Heart left ventricle (tissue), 16 donors: ENCODE measurements around the gene GLIPR1L1. TPM values are rescaled to one million over a fixed set of nuclear protein-coding genes. Genes with fewer than 3 reads are reported as not detected.

Experiments
- ATAC-seq, 4 donors: fragments of 200-7000 bp; cut with Tn5 transposase; one replicate each; pipeline ENCODE4 v1.9.1; 2020 to 2022; ENCODE audit warnings: moderate library complexity in 4 of 4, mild to moderate bottlenecking in 3 of 4, moderate number of reproducible peaks in 1 of 4
- DNase-seq, 5 donors: peaks; one replicate each; pipeline ENCODE4 v3.0.0-alpha.2; 2020
- H3K27ac ChIP-seq, 12 donors: fragments of 200-600 bp; sonication (generic) in 4 of 12; one replicate each; pipeline versions ENCODE4 v1.5.0 to v1.8.0; 2016 to 2022; ENCODE audit warnings: mild to moderate bottlenecking in 2 of 12
- H3K27me3 ChIP-seq, 9 donors: fragments of 200-600 bp; sonication (generic) in 2 of 9; one replicate each; pipeline versions ENCODE4 v1.5.1 to v1.8.0; 2016 to 2022; ENCODE audit warnings: mild to moderate bottlenecking in 3 of 9
- H3K36me3 ChIP-seq, 9 donors: fragments of 200-600 bp; sonication (generic) in 2 of 9; one replicate each; pipeline versions ENCODE4 v1.5.0 to v1.8.0; 2018 to 2022; ENCODE audit warnings: mild to moderate bottlenecking in 2 of 9
- H3K4me1 ChIP-seq, 12 donors: fragments of 200-600 bp; sonication (generic) in 4 of 12; one replicate each; pipeline versions ENCODE4 v1.5.0 to v1.8.0; 2016 to 2022; ENCODE audit warnings: mild to moderate bottlenecking in 3 of 12
- H3K4me3 ChIP-seq, 12 donors: fragments of 200-600 bp; sonication (generic) in 4 of 12; one replicate each; pipeline versions ENCODE4 v1.5.0 to v1.8.0; 2017 to 2022; ENCODE audit warnings: mild to moderate bottlenecking in 9 of 12, moderate library complexity in 4 of 12
- H3K9me3 ChIP-seq, 12 donors: fragments of 200-600 bp; sonication (generic) in 4 of 12; one replicate each; pipeline versions ENCODE4 v1.5.0 to v1.8.0; 2016 to 2022; ENCODE audit warnings: mild to moderate bottlenecking in 1 of 12
- POLR2A ChIP-seq, 2 donors: fragments of 450-650 bp; IDR thresholded peaks; one replicate each; pipeline ENCODE4 v1.6.1; 2017; ENCODE audit warnings: antibody characterized with exemption in 2 of 2, mild to moderate bottlenecking in 2 of 2, moderate library complexity in 2 of 2
- WGBS, 4 donors: extraction: QIAGEN DNeasy Blood & Tissue Kit in 2 of 4; methylation state at CpG; one replicate each; pipeline versions ENCODE4 v1.1.5 to v1.1.7; 2013 to 2018; 5-methylcytosine and 5-hydroxymethylcytosine counted together
- intact Hi-C, 10 donors: fragments of 100-400 bp; cut with DNase I; formaldehyde crosslinking; loops; one replicate each; pipeline versions ENCODE4 v1.11.1 to v1.14.2; 2022
- polyA plus RNA-seq, 2 donors: library from polyadenylated mRNA; stranded (reverse); fragments of 200-250 nt; gene quantifications; one replicate each; pipeline ENCODE4 v1.2.3, GENCODE V29; 2013
- total RNA-seq, 9 donors: library from RNA; depleted of rRNA in 2 of 9; stranded (reverse); fragments of >200 nt in 2 of 9; fragmentation: NEBNext Ultra II Directional in 3 of 9; extraction: Animal tissue kit (Norgen Biotek cat#: 25700) in 3 of 9; gene quantifications; one replicate each; pipeline versions ENCODE4 v1.1.0 to v1.2.4, GENCODE V29; 2016 to 2023
- TF ChIP-seq, protein P1 (sequence below), 12 donors: fragments of 200-600 bp; sonication (generic) in 4 of 12; IDR thresholded peaks; one replicate each; pipeline versions ENCODE4 v1.5.0 to v1.8.0; 2018 to 2022; ENCODE audit warnings: antibody characterized with exemption in 12 of 12, mild to moderate bottlenecking in 5 of 12
- donor health status: ischemic (EF 13 %, LVEDD 7.1; RV severe dilation, severe dysfunction).
- donor health status: healthy with polysubstance abuse.
- donor health status: DM: no; HTN: yes; CAD: no.
- donor health status: DM: no; HTN: no; CAD: no.
- donor health status: ischemic (EF 25% LVEDD 6.9; RV normal size, moderate dysfunction).
- donor health status: ischemic (EF 25% LVEDD 5.7; RV mildly dilated, moderate dysfunction).
- donor health status: healthy.
- donor health status: DM: yes; HTN: yes; CAD: no.
- donor health status: ischemic (EF 35%, LVEDD 5.7; RV mildly dilated, moderate dysfunction).
- donor health status: nonischemic (EF 11% LVEDD 7.7; RV severe dilation, severe dysfunction).
- donor health status: DM: yes; HTN: yes; CAD: no.
- donor health status: PGD.
- donor health status: ischemic (EF 29% LVEDD 5.4; RV normal size, mild dysfunction).
- donor health status: nonischemic (EF 23%, LVEDD 6.1; RV moderate dilation, normal function).

The GLIPR1L1 gene
- total and polyA plus RNA-seq, 11 donors: not detected

DNA sequence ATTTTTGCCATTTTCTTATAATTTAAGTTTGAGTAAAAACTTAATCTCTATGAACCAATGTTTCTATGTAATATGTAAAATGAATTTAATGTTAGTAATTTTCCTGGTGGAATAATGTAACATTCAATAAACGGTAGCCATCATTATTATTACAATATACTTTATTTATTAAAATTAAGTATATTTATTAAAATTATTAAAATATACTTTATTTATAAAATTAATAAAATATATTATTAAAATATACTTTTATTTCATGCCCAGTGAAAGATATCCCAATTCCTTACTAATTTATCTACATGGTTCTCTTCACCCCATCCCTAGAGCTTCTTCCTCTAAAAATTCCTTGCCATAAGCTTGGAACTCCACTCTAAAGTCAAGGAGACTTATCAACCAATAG is 6.8 kb upstream of the GLIPR1L1 start:
- H3K4me3 ChIP-seq: no peak overlapping the region
- H3K27ac ChIP-seq: no peak overlapping the region
- H3K27me3 ChIP-seq: no peaks in the 10 kb centered on the region
- TF ChIP-seq, protein P1, sequence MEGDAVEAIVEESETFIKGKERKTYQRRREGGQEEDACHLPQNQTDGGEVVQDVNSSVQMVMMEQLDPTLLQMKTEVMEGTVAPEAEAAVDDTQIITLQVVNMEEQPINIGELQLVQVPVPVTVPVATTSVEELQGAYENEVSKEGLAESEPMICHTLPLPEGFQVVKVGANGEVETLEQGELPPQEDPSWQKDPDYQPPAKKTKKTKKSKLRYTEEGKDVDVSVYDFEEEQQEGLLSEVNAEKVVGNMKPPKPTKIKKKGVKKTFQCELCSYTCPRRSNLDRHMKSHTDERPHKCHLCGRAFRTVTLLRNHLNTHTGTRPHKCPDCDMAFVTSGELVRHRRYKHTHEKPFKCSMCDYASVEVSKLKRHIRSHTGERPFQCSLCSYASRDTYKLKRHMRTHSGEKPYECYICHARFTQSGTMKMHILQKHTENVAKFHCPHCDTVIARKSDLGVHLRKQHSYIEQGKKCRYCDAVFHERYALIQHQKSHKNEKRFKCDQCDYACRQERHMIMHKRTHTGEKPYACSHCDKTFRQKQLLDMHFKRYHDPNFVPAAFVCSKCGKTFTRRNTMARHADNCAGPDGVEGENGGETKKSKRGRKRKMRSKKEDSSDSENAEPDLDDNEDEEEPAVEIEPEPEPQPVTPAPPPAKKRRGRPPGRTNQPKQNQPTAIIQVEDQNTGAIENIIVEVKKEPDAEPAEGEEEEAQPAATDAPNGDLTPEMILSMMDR (IDR thresholded peaks at IDR 0.05): no peak
- TF ChIP-seq POLR2A (IDR thresholded peaks at IDR 0.05): no peak
- no peaks in the 10 kb centered on the region for H3K9me3 ChIP-seq
- H3K4me1 ChIP-seq: peaks cover 0 to 16% (median 6%) of the 10 kb centered on the region in 12 donors
- no peaks in the 10 kb centered on the region for H3K36me3 ChIP-seq
- 94 to 95% (median 94%) methylated on average over 1 of the region's 1 CpG for WGBS, 4 donors
- ATAC-seq: no peak
- no peak for DNase-seq
- intact Hi-C loops: no loop called here

GRCh38 chr12:75329918-75330826 is 4.3 kb upstream of the GLIPR1L1 start, which contains the start of gene CAPS2:
CAPS2 (minus strand) TSS chr12:75330324; CDS start chr12:75326498, 3,826 bp downstream.
- Histone ChIP-seq H3K4me3 (peak within 1 kb of the TSS; percentile 28 to 81 (median 62)), H3K4me1 (peaks cover 0 to 22% (median 8%) of the 10 kb centered on the region in 12 donors), H3K9me3 (no peaks in the 10 kb centered on the region), H3K27me3 (no peaks in the 10 kb centered on the region), H3K36me3 (no peaks in the 10 kb centered on the region), H3K27ac (peak within 1 kb of the TSS; percentile 49 to 79 (median 66))
- DNase-seq (peak; percentile 82 to 90 (median 85)), ATAC-seq (peak; percentile 82 to 96 (median 94))
- intact Hi-C loops: loop anchor here in 9 of 10 donors (2.0 to 10.0 kb wide), 8 partner anchors 55 to 705 kb away; partner anchors contain the start of genes GLIPR1 (in 2 of the 9), GLIPR1L2 (in 2 of the 9) and PHLDA1 (in 1 of the 9)
- TF ChIP-seq POLR2A (IDR thresholded peaks at IDR 0.05): peak in 1 of 2 donors; percentile 35
- TF ChIP-seq, protein P1 (IDR thresholded peaks at IDR 0.05): peak in 1 of 12 donors; percentile 10
- 3 to 4% (median 3%) methylated on average over 29 to 40 of the region's 40 CpGs for whole genome bisulfite sequencing, 4 donors

GRCh38 chr12:75337905-75338304 is 3.4 kb downstream of the GLIPR1L1 start:
- H3K36me3 ChIP-seq: no peaks in the 10 kb centered on the region
- H3K27me3 ChIP-seq: no peaks in the 10 kb centered on the region
- H3K4me3 ChIP-seq: no peak overlapping the region
- no peak overlapping the region for H3K27ac ChIP-seq
- peaks cover 0 to 3% (median 0%) of the 10 kb centered on the region in 12 donors for H3K9me3 ChIP-seq
- intact Hi-C loops: loop anchor here in 5 of 10 donors (10.0 kb wide), 3 partner anchors 47 to 697 kb away; partner anchors contain the start of gene PHLDA1 (in 1 of the 5)
- no peak for TF ChIP-seq POLR2A (IDR thresholded peaks at IDR 0.05)
- TF ChIP-seq, protein P1 (IDR thresholded peaks at IDR 0.05): no peak
- H3K4me1 ChIP-seq: peaks cover 0 to 11% (median 1%) of the 10 kb centered on the region in 12 donors
- DNase-seq (no peak), ATAC-seq (no peak)
- WGBS, 4 donors: 86 to 95% (median 94%) methylated on average over 1 of the region's 1 CpG

DNA sequence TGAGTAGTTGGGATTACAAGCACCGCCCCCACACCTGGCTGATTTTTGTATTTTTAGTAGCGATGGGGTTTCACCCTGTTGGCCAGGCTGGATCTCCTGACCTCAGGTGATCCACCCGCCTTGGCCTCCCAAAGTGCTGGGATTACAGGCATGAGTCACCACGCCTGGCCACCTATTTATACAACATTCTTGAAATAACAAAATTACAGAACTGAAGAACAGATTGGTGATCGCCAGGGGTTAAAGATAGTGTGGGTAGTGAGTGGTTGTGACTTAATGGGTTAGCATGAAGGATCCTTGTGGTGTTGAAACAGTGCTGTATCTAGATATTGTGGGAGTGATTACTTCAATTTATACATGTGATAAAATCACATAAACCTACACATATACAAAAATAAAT is 7.4 kb downstream of the GLIPR1L1 start:
- H3K36me3 ChIP-seq: no peaks in the 10 kb centered on the region
- H3K4me3 ChIP-seq: no peak overlapping the region
- DNase-seq (no peak), ATAC-seq (no peak)
- TF ChIP-seq POLR2A (IDR thresholded peaks at IDR 0.05): no peak
- TF ChIP-seq, protein P1 (IDR thresholded peaks at IDR 0.05): no peak
- peaks cover 0 to 3% (median 0%) of the 10 kb centered on the region in 12 donors for H3K9me3 ChIP-seq
- 86 to 91% (median 89%) methylated on average over 5 of the region's 5 CpGs for WGBS, 4 donors
- intact Hi-C loops: no loop called here
- no peak overlapping the region for H3K27ac ChIP-seq
- no peaks in the 10 kb centered on the region for H3K27me3 ChIP-seq
- no peaks in the 10 kb centered on the region for H3K4me1 ChIP-seq
